Adrenal gland (tissue), 12 donors: ENCODE results near the gene MYL7. TPM values are rescaled to one million over a fixed set of nuclear protein-coding genes. Genes with fewer than 3 reads are reported as not detected.

Experiments
- DNase-seq, 7 donors: peaks; one replicate each; pipeline ENCODE4 v3.0.0-alpha.2; 2019 to 2020
- H3K27ac ChIP-seq, 5 donors: fragments of 200-600 bp; sonication (generic) in 4 of 5; 1 replicate in 3 of 5; 2 replicates in 2 of 5; pipeline versions ENCODE4 v1.5.1 to v1.8.0; 2016 to 2020; ENCODE audit warnings: mild to moderate bottlenecking in 1 of 5
- H3K27me3 ChIP-seq: fragments of 200-600 bp; 2 replicates; pipeline ENCODE4 v1.8.0; 2021
- H3K36me3 ChIP-seq, 2 donors: fragments of 200-600 bp; replicated peaks in 1 of 2; 1 replicate in 1 of 2; 2 replicates in 1 of 2; pipeline versions ENCODE4 v1.5.1 to v1.8.0; 2018 to 2022
- H3K4me1 ChIP-seq, 2 donors: fragments of 200-600 bp; replicated peaks in 1 of 2; 1 replicate in 1 of 2; 2 replicates in 1 of 2; pipeline versions ENCODE4 v1.5.1 to v1.8.0; 2018 to 2021
- H3K4me3 ChIP-seq, 4 donors: fragments of 200-600 bp; sonication (generic) in 3 of 4; one replicate each; pipeline ENCODE4 v1.5.1; 2016 to 2018
- H3K9me3 ChIP-seq, 3 donors: fragments of 200-600 bp; sonication (generic) in 1 of 3; replicated peaks in 1 of 3; 1 replicate in 2 of 3; 2 replicates in 1 of 3; pipeline versions ENCODE4 v1.5.1 to v1.8.0; 2016 to 2021
- POLR2A ChIP-seq, 2 donors: fragments of 450-650 bp; IDR thresholded peaks; one replicate each; pipeline ENCODE4 v1.6.1; 2017; ENCODE audit warnings: antibody characterized with exemption in 2 of 2, mild to moderate bottlenecking in 2 of 2, moderate library complexity in 1 of 2
- WGBS, 4 donors: extraction: QIAGEN DNeasy Blood & Tissue Kit in 2 of 4; methylation state at CpG; one replicate each; pipeline versions ENCODE4 v1.1.5 to v1.1.7; 2013 to 2017; 5-methylcytosine and 5-hydroxymethylcytosine counted together
- intact Hi-C, 2 donors: fragments of 100-400 bp; cut with DNase I; formaldehyde crosslinking; loops; one replicate each; pipeline versions ENCODE4 v1.14.1 to v1.15.0; 2022 to 2023
- polyA plus RNA-seq, 3 donors: library from polyadenylated mRNA; stranded (reverse); fragments of 200-250 nt in 2 of 3; fragments of 350-450 nt in 1 of 3; fragmentation: Illumina TruSeq in 1 of 3; extraction: RNeasy Lipid Tissue Mini Kit (QIAGEN cat#74804) in 1 of 3; gene quantifications; one replicate each; pipeline ENCODE4 v1.2.3, GENCODE V29; 2013 to 2014
- total RNA-seq, 9 donors: library from RNA; depleted of rRNA in 4 of 9; stranded (reverse); fragments of >200 nt in 4 of 9; fragments of 120-200 nt in 1 of 9; fragmentation: NEBNext Ultra II Directional in 1 of 9; extraction: Animal tissue kit (Norgen Biotek cat#: 25700) in 1 of 9; gene quantifications; one replicate each; pipeline versions ENCODE4 v1.1.0 to v1.2.4, GENCODE V29; 2013 to 2023
- TF ChIP-seq, protein P1 (sequence below), 6 experiments: fragments of 450-650 bp in 4 of 6; fragments of 200-600 bp in 2 of 6; sonication (generic) in 1 of 6; IDR thresholded peaks; 1 replicate in 5 of 6; 2 replicates in 1 of 6; pipeline versions ENCODE4 v1.5.1 to v1.8.0; 2016 to 2021; ENCODE audit warnings: antibody characterized with exemption in 6 of 6, mild to moderate bottlenecking in 2 of 6, moderate library complexity in 1 of 6
- donor health status: healthy with polysubstance abuse.
- donor health status: Bipolar disorder and iron deficiency.
- donor health status: DM: yes; HTN: yes; CAD: no.
- donor health status: DM: no; HTN: no; CAD: no.
- donor health status: DM: no; HTN: no; CAD: no.
- donor health status: DM: yes; HTN: yes; CAD: no.

The MYL7 gene
- total and polyA plus RNA-seq, 12 donors: 0.17 to 3.5 (median 0.24) TPM; not detected in 9

DNA sequence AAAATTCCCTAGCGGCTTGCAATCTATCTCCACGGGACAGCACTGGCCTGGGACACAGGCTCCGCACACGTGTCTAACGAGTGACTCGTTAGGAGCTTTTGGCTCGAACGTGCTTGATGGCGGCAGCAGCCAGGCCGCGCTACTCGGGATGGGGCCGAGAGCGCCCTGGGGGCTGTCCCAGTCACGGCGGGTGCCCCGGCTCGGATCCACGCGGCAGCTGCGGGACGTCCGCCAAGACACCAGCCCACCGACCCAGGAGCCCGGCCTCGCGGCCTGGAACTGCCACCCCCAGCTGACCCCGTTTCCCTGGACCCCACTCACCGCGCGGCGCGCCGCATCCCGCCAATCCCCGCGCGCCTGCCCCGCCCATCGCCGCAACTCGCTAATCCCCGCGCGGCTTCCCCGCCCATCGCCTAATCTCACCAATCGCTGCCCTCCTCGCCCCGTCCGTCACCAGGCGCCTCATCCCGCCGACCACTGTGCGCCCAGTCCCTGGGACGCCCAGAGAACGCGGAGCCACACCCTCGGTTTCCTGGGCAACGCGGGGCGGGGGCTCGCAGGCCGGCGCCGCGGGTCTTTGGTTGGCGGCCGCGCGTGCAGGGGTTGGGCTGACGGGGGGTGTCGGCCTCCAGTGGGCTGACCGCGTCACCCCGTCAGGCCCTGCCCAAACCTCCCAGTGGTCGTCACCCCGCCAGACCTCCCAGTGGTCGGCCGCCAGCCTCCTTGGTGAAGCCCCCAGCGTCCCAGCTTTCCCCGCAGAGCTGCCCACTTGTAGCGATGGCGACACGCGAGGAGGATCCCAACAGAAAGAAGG lies 17.7 kb downstream of the MYL7 start, which contains the start of gene POLD2:
Gene POLD2 (minus strand): TSS at position 359 of the 814 bp plus-strand sequence. CDS start 1,495 bp downstream, outside the sequence.
- Histone ChIP-seq H3K4me1 (peaks cover 7 to 14% of the 10 kb centered on the region in 2 donors), H3K9me3 (no peaks in the 10 kb centered on the region), H3K4me3 (peak within 1 kb of the TSS; percentile 54 to 76 (median 64)), H3K27me3 (no peaks in the 10 kb centered on the region), H3K27ac (peak within 1 kb of the TSS in 4 of 5 donors; percentile 75 to 89 (median 78)), H3K36me3 (peaks cover 0 to 19% of the 10 kb centered on the region in 2 donors)
- intact Hi-C loops: no loop called here
- WGBS, 4 donors: 0 to 1% (median 0%) methylated on average over 11 to 86 of the region's 86 CpGs
- TF ChIP-seq, protein P1, sequence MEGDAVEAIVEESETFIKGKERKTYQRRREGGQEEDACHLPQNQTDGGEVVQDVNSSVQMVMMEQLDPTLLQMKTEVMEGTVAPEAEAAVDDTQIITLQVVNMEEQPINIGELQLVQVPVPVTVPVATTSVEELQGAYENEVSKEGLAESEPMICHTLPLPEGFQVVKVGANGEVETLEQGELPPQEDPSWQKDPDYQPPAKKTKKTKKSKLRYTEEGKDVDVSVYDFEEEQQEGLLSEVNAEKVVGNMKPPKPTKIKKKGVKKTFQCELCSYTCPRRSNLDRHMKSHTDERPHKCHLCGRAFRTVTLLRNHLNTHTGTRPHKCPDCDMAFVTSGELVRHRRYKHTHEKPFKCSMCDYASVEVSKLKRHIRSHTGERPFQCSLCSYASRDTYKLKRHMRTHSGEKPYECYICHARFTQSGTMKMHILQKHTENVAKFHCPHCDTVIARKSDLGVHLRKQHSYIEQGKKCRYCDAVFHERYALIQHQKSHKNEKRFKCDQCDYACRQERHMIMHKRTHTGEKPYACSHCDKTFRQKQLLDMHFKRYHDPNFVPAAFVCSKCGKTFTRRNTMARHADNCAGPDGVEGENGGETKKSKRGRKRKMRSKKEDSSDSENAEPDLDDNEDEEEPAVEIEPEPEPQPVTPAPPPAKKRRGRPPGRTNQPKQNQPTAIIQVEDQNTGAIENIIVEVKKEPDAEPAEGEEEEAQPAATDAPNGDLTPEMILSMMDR (IDR thresholded peaks at IDR 0.05): peak in 1 of 6 experiments; percentile 12
- TF ChIP-seq POLR2A (IDR thresholded peaks at IDR 0.05): peak; percentile 36 to 38
- peak; percentile 98 to 99 (median 98) for DNase-seq

DNA sequence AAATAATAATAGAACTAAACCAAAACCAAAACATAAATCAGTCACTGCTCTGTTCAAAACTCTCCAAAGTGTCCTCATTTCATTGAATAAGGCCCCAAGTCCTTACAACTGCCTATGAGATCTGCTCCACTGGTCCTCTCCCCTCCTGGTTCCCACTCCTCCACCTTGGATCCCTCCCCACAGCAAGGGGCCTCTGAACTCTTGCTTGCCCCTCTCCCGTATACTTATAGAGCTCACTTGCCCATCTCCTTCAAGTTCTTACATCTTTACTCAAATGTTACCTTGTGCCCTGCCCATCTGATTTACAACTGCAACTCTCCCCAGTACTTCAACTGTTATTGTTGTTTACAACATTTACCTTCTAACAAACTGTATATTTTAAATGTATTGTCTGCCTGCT lies 18.6 kb downstream of the MYL7 start:
- intact Hi-C loops: no loop called here
- peak in 1 of 7 donors; percentile 2 for DNase-seq
- 41 to 67% (median 52%) methylated on average over 1 of the region's 1 CpG for WGBS, 4 donors

DNA sequence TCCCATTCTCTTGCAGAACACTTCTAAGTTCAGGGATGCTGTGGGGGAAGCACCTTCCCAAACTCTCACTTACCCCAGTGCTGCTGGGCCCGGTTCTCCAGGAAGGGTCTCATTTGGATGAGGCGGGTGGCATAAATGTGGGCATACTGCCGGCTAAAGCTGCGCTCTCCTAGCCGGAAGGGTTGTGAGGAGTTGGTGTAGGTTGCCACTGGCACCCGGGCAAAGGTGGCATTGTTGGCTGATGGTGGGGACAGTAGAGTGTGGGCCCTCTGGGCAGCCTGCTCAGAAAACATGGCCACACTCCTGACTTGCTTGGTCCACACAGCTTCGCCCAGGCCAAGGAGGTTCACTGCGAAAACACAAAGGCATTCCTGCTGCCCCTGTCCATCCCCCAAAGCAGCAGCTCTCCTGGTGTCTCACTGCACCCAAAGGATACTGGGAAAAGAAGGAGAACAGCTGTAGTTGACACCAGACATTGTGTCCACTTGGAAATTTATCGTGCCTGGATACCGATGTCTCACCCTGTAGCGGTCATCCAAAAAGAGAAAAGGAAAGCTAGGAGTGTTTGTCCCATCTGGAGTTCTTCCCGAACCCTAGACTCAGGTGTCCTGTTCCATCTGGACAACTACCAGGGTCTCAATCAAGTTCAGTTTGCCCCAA lies 19.2 kb downstream of the MYL7 start:
- 94 to 96% (median 94%) methylated on average over 10 to 12 of the region's 12 CpGs for WGBS, 4 donors
- peaks cover 0 to 31% of the 10 kb centered on the region in 2 donors for H3K36me3 ChIP-seq
- no peak overlapping the region for H3K4me3 ChIP-seq
- H3K27me3 ChIP-seq: no peaks in the 10 kb centered on the region
- peak in 1 of 7 donors; percentile 4 for DNase-seq
- no peaks in the 10 kb centered on the region for H3K9me3 ChIP-seq
- intact Hi-C loops: no loop called here
- H3K27ac ChIP-seq: no peak overlapping the region
- peaks cover 7 to 14% of the 10 kb centered on the region in 2 donors for H3K4me1 ChIP-seq
- TF ChIP-seq, protein P1 (IDR thresholded peaks at IDR 0.05): no peak
- TF ChIP-seq POLR2A (IDR thresholded peaks at IDR 0.05): no peak

More for the DNA sequence above, 18.6 kb downstream of the MYL7 start:
- peak overlapping the region in 2 of 4 donors; percentile 54 to 61 for H3K4me3 ChIP-seq
- no peaks in the 10 kb centered on the region for H3K9me3 ChIP-seq
- H3K27ac ChIP-seq: peak overlapping the region in 3 of 5 donors; percentile 77 to 89 (median 80)
- peaks cover 7 to 14% of the 10 kb centered on the region in 2 donors for H3K4me1 ChIP-seq
- H3K27me3 ChIP-seq: no peaks in the 10 kb centered on the region
- H3K36me3 ChIP-seq: peaks cover 0 to 28% of the 10 kb centered on the region in 2 donors
- TF ChIP-seq, protein P1 (IDR thresholded peaks at IDR 0.05): no peak
- TF ChIP-seq POLR2A (IDR thresholded peaks at IDR 0.05): no peak

DNA sequence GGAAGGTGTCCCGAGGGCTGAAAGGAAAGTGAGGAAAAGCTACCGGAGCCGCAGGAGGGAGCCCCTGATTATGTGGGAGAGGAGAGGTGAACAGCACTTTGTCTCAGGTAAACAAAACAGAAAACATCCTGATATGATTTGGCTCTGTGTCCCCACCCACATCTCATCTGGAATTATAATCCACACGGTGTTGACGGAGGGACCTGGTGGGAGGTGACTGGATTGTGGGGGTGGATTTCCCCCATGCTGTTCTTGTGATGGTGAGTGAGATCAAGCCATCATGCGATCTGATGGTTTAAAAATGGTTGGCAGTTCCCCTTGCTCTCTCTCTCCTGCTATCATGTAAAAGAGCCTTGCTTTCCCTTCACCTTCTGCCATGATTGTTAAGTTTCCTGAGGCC lies 20.7 kb downstream of the MYL7 start:
- Histone ChIP-seq H3K36me3 (peaks cover 0 to 40% of the 10 kb centered on the region in 2 donors), H3K4me1 (peaks cover 7 to 14% of the 10 kb centered on the region in 2 donors)
- peak in 1 of 7 donors; percentile 1 for DNase-seq

More for the DNA sequence above, 20.7 kb downstream of the MYL7 start:
- intact Hi-C loops: no loop called here
- no peak overlapping the region for H3K4me3 ChIP-seq
- no peak overlapping the region for H3K27ac ChIP-seq
- TF ChIP-seq POLR2A (IDR thresholded peaks at IDR 0.05): no peak
- TF ChIP-seq, protein P1 (IDR thresholded peaks at IDR 0.05): no peak
- WGBS, 4 donors: 89 to 96% (median 90%) methylated on average over 6 of the region's 6 CpGs
- H3K27me3 ChIP-seq: no peaks in the 10 kb centered on the region
- H3K9me3 ChIP-seq: no peaks in the 10 kb centered on the region
